Measurements from ENCODE around the gene MAN1C1. TPM values are rescaled to one million over a fixed set of nuclear protein-coding genes. Genes with fewer than 3 reads are reported as not detected.

MAN1C1 gene
- total RNA-seq, 6 experiments from 2014 or later = 10.7 to 38.8 (median 21.0) TPM

- Histone ChIP-seq H3K36me3 (no peaks in the 10 kb centered on the region), H3K27me3 (no peaks in the 10 kb centered on the region), H3K4me1 (peaks cover 0 to 23% (median 10%) of the 10 kb centered on the region in 4 donors), H3K27ac (peak overlapping the region; percentile 23 to 68 (median 65)), H3K9me3 (no peaks in the 10 kb centered on the region), H3K4me3 (peak overlapping the region; percentile 59 to 80 (median 61))
- TF ChIP-seq CTCF (IDR thresholded peaks at IDR 0.05) (no peak), POLR2A (IDR thresholded peaks at IDR 0.05) (no peak)
- intact Hi-C loops (cut with DNase I) = loop anchor here (10.0 kb wide), 1 partner anchor 179 kb away; no protein-coding TSS in a partner anchor
- 30% methylated on average over 11 of the region's 12 CpGs for WGBS (ENCODE audit: insufficient coverage, low coverage, low lambda C conversion rate, missing lambda C conversion rate)
- DNase-seq (no peak), ATAC-seq (no peak)
Observed at GRCh38 chr1:25615563-25616094, 962 bp upstream of the MAN1C1 start.

GRCh38 chr1:25616987-25617624, 515 bp downstream of the MAN1C1 start:
- intact Hi-C loops (cut with DNase I) = loop anchor here (10.0 kb wide), 1 partner anchor 178 kb away; no protein-coding TSS in a partner anchor

GRCh38 chr1:25617625-25618432, 1.2 kb downstream of the MAN1C1 start:
- TF ChIP-seq CTCF (IDR thresholded peaks at IDR 0.05) = no peak
- TF ChIP-seq POLR2A (IDR thresholded peaks at IDR 0.05) = no peak
- DNase-seq (peak in 2 of 3 donors; percentile 49 to 56), ATAC-seq (no peak)
- Histone ChIP-seq H3K4me3 (peak overlapping the region; percentile 47 to 82 (median 80)), H3K9me3 (no peaks in the 10 kb centered on the region), H3K4me1 (peaks cover 0 to 20% (median 8%) of the 10 kb centered on the region in 4 donors), H3K27ac (peak overlapping the region; percentile 13 to 54 (median 32)), H3K27me3 (no peaks in the 10 kb centered on the region), H3K36me3 (no peaks in the 10 kb centered on the region)
- 33% methylated on average over 18 of the region's 66 CpGs for WGBS (ENCODE audit: insufficient coverage, low coverage, low lambda C conversion rate, missing lambda C conversion rate)
- intact Hi-C loops (cut with DNase I) = loop anchor here (10.0 kb wide), 1 partner anchor 177 kb away; no protein-coding TSS in a partner anchor

More at GRCh38 chr1:25616987-25617624, 515 bp downstream of the MAN1C1 start:
- Histone ChIP-seq H3K27ac (peak overlapping the region in 2 of 3 donors; percentile 36 to 54), H3K4me3 (peak overlapping the region; percentile 80 to 89 (median 82)), H3K4me1 (peaks cover 0 to 20% (median 8%) of the 10 kb centered on the region in 4 donors), H3K36me3 (no peaks in the 10 kb centered on the region), H3K27me3 (no peaks in the 10 kb centered on the region), H3K9me3 (no peaks in the 10 kb centered on the region)
- WGBS (ENCODE audit: insufficient coverage, low coverage, low lambda C conversion rate, missing lambda C conversion rate) = no CpG with 5 or more reads among the region's 94 CpGs
- DNase-seq (no peak), ATAC-seq (no peak)
- TF ChIP-seq POLR2A (IDR thresholded peaks at IDR 0.05) (no peak), CTCF (IDR thresholded peaks at IDR 0.05) (no peak)

GRCh38 chr1:25618433-25618808, 1.8 kb downstream of the MAN1C1 start:
- Histone ChIP-seq H3K4me3 (peak overlapping the region; percentile 47 to 82 (median 80)), H3K9me3 (no peaks in the 10 kb centered on the region), H3K4me1 (peaks cover 0 to 20% (median 8%) of the 10 kb centered on the region in 4 donors), H3K27ac (peak overlapping the region in 1 of 3 donors; percentile 54), H3K36me3 (no peaks in the 10 kb centered on the region), H3K27me3 (no peaks in the 10 kb centered on the region)
- 61% methylated on average over 4 of the region's 4 CpGs for WGBS (ENCODE audit: insufficient coverage, low coverage, low lambda C conversion rate, missing lambda C conversion rate)
- no peak for TF ChIP-seq CTCF (IDR thresholded peaks at IDR 0.05)
- TF ChIP-seq POLR2A (IDR thresholded peaks at IDR 0.05) = no peak
- intact Hi-C loops (cut with DNase I) = loop anchor here (10.0 kb wide), 1 partner anchor 176 kb away; no protein-coding TSS in a partner anchor
- DNase-seq = no peak
- no peak for ATAC-seq
